GM18519 (cell line): ENCODE measurements around the gene FAF1.

Experiments used
- ATAC-seq: cut with Tn5 transposase; IDR thresholded peaks from one replicate; pipeline ENCODE4 v1.9.1; 2021; ENCODE audit warnings: mild to moderate bottlenecking, moderate library complexity; ENCODE audit not compliant: unreplicated experiment, low FRiP score

Gene FAF1

GRCh38 chr1:50661626-50662025 is 298.4 kb downstream of the FAF1 start:
- no peak for ATAC-seq

GRCh38 chr1:50659107-50659662 is 300.9 kb downstream of the FAF1 start:
- no peak for ATAC-seq

DNA sequence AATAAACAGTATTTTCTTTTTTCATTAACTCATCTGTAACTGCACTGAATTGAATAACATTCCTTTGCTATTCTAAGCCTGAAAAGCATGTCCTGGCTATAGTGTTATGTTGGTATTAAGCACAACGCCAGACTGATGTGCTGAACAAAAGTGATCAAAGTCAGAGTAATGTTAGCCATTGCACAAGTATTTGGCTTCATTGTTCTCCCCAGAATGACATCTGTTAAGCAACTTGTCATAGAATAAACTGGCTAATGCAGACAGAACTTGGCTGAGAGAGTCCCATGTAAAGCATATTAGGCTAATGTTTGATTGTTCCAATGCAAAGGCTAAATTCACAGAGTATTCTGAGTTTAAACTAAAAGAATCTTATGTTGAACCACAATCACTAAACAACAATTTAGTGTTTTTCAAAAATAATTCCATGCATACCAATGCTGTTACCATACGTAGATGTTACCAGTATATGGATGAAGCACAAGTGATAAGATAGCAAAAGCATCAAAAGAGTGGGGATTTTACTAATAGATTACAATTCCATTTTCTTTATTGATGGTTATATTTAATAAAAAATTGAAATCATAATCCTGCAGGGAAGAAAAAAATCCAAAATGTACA is 301.5 kb downstream of the FAF1 start:
- ATAC-seq: no peak

DNA sequence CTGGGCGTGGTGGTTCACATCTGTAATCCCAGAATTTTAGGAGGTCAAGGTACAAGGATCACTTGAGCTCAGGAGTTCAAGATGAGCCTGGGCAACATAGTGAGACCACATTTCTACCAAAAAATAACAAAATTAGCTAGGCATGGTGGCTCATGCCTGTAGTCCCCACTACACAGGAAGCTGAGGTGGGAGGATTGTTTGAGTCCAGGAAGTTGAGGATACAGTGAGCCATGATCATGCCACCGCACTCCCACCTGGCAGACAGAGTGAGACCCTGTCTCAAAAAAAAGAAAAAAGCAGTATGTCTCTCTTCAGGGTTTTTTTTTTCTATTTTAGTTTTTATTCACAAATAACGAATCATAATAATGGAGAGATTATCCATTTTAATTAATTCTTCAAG is 303.1 kb downstream of the FAF1 start:
- ATAC-seq: no peak

- no peak for ATAC-seq
These were observed 308.4 kb downstream of the FAF1 start for GRCh38 chr1:50651476-50652263.

DNA sequence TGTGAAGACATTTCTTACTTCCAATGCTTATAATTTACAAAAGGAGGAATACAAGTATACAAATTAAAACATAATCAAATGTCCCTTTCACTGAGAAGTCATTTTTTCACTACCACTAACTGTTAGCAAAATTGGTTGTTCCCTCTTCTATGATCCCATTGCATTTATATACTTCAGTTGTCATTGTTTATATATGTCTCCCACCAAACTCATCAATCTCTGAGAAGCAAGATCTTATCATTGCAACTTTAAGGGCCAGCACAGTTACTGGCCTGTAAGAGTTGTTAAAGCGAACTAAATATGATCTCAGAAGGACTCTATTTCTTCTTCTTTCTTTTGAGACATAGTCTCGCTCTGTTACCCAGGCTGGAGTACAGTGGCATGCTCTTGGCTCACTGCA is 313.5 kb downstream of the FAF1 start:
- ATAC-seq: no peak

- ATAC-seq: no peak
These were observed 314.9 kb downstream of the FAF1 start for GRCh38 chr1:50645139-50645538.

DNA sequence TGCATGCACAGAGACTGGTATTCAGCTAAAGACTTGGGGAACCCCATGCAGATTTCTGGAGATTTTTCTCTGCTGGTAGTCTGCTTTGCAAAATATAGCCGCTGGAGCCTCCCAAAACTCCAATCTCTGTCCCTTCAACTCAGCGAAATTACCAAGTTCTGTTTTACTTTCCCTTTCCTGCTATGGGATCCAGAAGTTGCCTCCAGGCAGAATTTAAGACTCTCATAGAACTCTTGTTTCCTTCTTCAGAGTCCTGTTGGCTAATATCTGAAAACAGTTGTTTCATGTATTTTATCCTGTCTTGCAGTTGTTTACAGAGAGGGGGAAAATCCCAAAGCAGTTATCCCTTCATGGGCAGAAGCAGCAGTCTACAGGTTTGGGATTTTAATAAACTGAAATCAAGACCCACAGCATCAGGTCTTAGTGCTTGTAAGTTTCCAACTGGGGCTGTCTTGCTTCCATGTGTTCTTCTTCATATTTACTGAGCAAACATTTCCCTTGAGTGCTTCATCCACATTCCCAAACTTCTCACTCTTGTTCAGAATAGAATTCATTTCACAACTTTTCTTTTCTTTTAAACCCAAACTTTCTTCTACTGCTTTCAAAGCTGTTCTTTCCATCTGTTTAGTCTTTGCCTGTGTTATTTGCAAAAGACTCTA is 315.5 kb downstream of the FAF1 start:
- ATAC-seq: no peak

DNA sequence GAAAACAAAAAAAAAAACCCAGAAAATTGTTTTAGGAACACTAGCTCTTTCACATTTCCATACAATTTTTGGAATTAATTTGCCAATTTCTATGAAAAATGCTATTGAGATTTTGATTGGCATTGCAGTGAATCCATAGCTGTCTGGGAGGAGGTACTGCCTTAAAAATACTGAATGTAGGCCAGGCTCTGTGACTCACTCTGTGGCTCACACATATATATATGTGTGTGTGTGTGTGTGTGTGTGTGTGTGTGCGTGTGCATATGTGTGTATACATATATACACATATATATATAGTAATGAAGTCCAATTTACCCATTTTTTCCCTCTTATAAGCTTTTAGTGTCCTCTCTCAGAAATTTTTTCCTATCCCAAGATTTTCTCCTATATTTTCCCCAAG is 322.6 kb downstream of the FAF1 start:
- ATAC-seq: no peak

- ATAC-seq: no peak
These were observed 325.8 kb downstream of the FAF1 start for GRCh38 chr1:50634251-50634650.

DNA sequence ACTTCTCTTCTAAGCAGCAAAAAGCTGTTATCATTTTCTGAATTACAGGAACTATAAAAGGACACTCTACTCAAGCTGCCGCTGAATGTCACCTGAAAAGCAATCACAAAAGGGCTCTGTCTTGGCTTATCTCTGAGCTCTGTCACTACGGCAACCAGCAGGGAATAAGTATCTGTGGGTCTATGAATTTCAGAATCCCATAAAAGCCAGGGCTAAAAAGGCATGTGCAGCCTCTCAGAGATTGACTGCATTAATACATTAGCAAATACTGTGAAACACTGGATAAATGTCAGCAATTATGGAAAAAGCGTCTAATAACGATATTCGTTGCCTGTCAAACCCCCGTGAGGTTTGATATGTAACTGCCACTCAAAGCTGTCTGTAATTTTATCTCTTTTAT is 326.6 kb downstream of the FAF1 start:
- ATAC-seq: no peak

GRCh38 chr1:50631161-50631560 is 328.9 kb downstream of the FAF1 start:
- ATAC-seq: no peak

GRCh38 chr1:50622259-50622658 is 337.8 kb downstream of the FAF1 start:
- no peak for ATAC-seq

DNA sequence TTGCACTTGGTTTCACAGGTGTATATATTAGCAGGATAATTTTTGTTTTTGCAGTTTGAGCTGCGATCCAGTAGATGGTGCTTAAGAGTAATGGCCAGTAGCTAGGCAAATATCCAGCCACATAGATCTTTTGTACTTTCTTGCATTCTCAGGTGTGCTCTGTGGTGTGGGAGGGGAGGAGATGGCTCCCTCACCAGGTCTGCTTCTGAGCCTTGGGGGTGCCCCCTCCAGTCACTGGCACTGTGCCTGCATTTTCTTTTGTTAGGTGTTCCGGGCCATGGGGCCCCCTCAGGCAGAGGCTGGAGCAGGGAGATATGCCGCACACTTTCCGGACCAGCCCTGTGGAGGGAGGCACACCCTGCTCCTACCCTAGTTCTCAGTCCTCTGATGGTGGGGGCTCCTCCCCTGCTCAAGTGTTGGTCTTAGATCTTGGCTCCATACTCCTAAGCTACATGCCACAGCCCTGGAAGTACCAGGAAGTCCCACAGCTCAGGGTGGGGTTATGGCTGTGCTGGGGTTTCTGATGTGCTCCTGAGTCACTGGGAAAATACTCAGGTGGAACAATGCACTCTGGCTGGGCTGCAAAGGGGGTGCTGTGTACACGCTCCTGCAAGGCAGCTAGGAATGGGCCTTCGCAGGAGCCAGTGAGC is 339.3 kb downstream of the FAF1 start:
- ATAC-seq: no peak

- no peak for ATAC-seq
These were observed 344.9 kb downstream of the FAF1 start for GRCh38 chr1:50615036-50615750.

DNA sequence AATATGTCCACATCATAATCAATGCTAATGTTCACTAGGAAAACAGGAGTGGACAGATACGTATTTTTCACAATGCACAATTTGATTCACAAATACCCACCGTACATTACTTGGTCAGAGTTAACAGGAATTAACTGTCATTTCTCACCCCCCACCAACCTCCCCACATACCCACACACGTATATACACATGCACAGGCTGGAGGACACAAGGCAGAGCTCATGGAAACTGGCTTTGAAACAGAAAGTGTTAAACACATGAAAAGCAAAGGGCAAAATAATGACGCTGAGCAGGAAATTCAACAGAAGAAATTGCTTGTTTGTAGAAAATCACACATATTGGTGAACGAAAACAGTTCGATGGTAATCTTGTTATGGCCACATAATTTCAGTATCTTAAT is 348.4 kb downstream of the FAF1 start:
- no peak for ATAC-seq

GRCh38 chr1:50610563-50610962 is 349.5 kb downstream of the FAF1 start:
- peak; percentile 59 for ATAC-seq

GRCh38 chr1:50609508-50609907 is 350.6 kb downstream of the FAF1 start:
- ATAC-seq: no peak

DNA sequence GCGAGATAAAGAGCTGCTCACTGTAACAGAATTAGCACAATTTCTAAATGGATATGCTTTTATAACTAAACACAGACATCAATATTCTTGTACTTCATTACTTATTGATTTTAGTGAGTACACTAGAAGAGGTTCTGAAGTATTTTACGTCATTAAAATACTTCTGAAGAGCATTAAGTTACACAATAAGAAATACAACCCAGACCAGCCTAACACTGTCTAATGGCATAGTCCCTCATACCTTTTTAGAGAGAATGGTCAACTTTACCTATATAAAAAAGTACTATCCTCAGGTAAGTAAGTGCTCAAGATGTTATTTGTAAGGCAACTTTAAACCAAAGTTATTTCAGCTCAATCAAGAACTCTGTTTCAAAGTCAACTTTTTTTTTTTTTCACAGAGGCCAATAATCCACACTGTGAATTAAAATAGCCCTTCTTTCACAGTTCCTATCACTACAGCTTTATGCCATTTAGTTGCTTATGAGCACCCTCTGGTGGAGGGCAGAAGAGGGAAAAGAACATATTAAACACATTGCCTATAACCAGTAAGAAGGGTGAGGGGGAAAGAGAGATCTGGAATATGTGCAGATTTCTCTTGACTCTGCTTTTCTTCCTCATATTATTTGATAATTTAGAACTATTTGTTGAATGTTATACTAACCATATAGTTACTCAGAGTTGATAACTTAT is 354.7 kb downstream of the FAF1 start:
- ATAC-seq: no peak

- ATAC-seq: no peak
These were observed 355.5 kb downstream of the FAF1 start for GRCh38 chr1:50604580-50604979.
